Measurements from ENCODE around the gene IER5. TPM values are rescaled to one million over a fixed set of nuclear protein-coding genes. Genes with fewer than 3 reads are reported as not detected.

The IER5 gene
- total and polyA plus RNA-seq, 2 donors (not counting 1 experiment from before 2014, with no cell fraction given) = 98.1 to 166 TPM

DNA sequence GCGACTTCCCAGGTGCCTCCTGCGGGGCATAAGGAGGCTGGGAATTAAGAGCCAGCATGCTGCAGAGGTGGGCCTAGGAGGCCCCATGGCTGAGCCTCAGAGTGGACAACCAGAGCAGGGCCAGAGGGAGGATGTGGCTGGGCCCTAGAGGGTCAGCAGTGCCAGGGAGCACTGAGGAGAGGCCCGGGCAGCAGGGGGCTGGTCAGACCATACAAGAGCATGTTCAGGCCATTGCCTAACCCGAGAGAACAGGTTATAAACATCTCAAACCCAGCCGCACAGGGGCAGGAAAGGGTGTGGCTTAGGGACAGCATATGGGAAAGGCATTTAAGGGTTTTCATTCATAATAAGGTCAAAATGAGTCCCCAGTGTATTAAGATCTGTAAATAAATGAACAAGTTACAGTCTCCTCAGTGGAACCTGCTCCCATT is 51.1 kb downstream of the IER5 start:
- CTCF ChIA-PET = interaction anchor here (3.8 to 20.8 kb wide), 7 partner anchors 12 to 101 kb away, joined by 28 to 672 read pairs (median 76); partner anchors contain the start of gene IER5
- no peak overlapping the region for H3K4me3 ChIP-seq (ENCODE audit: control extremely low read depth in 1 of 5, extremely low read depth in 1 of 5, insufficient read depth in 1 of 5, low read depth in 2 of 5, low read length in 4 of 5)
- peak overlapping the region; percentile 26 for H3K4me2 ChIP-seq (replicated peaks; ENCODE audit: low read depth, low read length, poor library complexity, severe bottlenecking)
- Mint-ChIP-seq H3K4me1 (peaks cover 77% of the 10 kb centered on the region), H3K27ac (no peak overlapping the region), H3K9me3 (ENCODE audit: insufficient read depth) (no peaks in the 10 kb centered on the region), H3K27me3 (no peaks in the 10 kb centered on the region), H3K4me3 (no peak overlapping the region)
- no peaks in the 10 kb centered on the region for H3K9me3 ChIP-seq (ENCODE audit: control extremely low read depth in 1 of 3, control insufficient read depth in 2 of 3, insufficient read depth in 1 of 3, low read length in 2 of 3)
- H2AFZ ChIP-seq (ENCODE audit: insufficient read depth, low read depth, low read length, poor library complexity, severe bottlenecking) = no peak overlapping the region
- DNase-seq (no peak), ATAC-seq (ENCODE audit: low read depth) (no peak)
- 54% methylated on average over 3 of the region's 5 CpGs for WGBS (ENCODE audit: insufficient coverage)
- POLR2A ChIA-PET = interaction anchor here (2.1 to 2.7 kb wide), 2 partner anchors 35 to 53 kb away, joined by 6 to 9 read pairs; no protein-coding TSS in a partner anchor
- TF ChIP-seq, protein P1, sequence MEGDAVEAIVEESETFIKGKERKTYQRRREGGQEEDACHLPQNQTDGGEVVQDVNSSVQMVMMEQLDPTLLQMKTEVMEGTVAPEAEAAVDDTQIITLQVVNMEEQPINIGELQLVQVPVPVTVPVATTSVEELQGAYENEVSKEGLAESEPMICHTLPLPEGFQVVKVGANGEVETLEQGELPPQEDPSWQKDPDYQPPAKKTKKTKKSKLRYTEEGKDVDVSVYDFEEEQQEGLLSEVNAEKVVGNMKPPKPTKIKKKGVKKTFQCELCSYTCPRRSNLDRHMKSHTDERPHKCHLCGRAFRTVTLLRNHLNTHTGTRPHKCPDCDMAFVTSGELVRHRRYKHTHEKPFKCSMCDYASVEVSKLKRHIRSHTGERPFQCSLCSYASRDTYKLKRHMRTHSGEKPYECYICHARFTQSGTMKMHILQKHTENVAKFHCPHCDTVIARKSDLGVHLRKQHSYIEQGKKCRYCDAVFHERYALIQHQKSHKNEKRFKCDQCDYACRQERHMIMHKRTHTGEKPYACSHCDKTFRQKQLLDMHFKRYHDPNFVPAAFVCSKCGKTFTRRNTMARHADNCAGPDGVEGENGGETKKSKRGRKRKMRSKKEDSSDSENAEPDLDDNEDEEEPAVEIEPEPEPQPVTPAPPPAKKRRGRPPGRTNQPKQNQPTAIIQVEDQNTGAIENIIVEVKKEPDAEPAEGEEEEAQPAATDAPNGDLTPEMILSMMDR (IDR thresholded peaks at IDR 0.05) = no peak
- no peak for TF ChIP-seq EZH2 (IDR thresholded peaks at IDR 0.05; ENCODE audit: borderline replicate concordance, insufficient read depth, low read depth, low read length, poor library complexity, severe bottlenecking)
- H3K27ac ChIP-seq (ENCODE audit: low read length in 2 of 2) = no peak overlapping the region
- H4K20me1 ChIP-seq (ENCODE audit: control insufficient read depth, insufficient read depth, low read length, poor library complexity, severe bottlenecking) = no peaks in the 10 kb centered on the region
- H3K27me3 ChIP-seq (replicated peaks in 1 of 4; ENCODE audit: control extremely low read depth in 1 of 4, control insufficient read depth in 3 of 4, insufficient read depth in 4 of 4, low read length in 3 of 4) = no peaks in the 10 kb centered on the region
- H3K36me3 ChIP-seq (replicated peaks in 1 of 2; ENCODE audit: control extremely low read depth in 1 of 2, control insufficient read depth in 1 of 2, extremely low read depth in 1 of 2, insufficient read depth in 2 of 2, low read length in 1 of 2) = no peaks in the 10 kb centered on the region
- no peak overlapping the region for H3K9ac ChIP-seq (ENCODE audit: low read length)
- H3K4me1 ChIP-seq (ENCODE audit: control insufficient read depth in 2 of 2, insufficient read depth in 2 of 2, low read length in 2 of 2) = peaks cover 63 to 68% of the 10 kb centered on the region in 2 donors
- H3K79me2 ChIP-seq (ENCODE audit: control insufficient read depth, insufficient read depth, low read length) = peaks cover 14% of the 10 kb centered on the region
- intact Hi-C loops (cut with micrococcal nuclease) = no loop called here

DNA sequence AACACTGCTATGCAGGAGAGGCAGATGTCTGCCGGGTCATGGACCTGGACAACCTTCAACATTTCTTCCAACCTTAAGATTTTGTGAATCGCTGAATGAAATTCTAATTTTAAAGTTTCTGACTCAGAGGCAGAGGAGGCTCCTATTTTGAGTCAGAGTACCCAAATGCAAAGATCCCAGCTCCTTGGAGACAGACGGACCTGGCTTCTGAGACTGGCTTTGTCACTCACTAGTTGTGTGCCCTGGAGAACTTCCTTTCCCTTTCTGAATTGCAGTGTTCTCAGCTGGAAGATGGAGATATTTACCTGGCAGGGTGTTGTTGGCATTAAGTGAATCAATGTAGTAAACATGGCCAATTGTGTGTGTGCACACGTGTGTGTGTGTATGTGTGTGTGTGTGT is 51.9 kb downstream of the IER5 start:
- Histone ChIP-seq H2AFZ (ENCODE audit: insufficient read depth, low read depth, low read length, poor library complexity, severe bottlenecking) (no peak overlapping the region), H3K27ac (ENCODE audit: low read length in 2 of 2) (no peak overlapping the region), H3K9ac (ENCODE audit: low read length) (no peak overlapping the region), H3K4me1 (ENCODE audit: control insufficient read depth in 2 of 2, insufficient read depth in 2 of 2, low read length in 2 of 2) (peaks cover 55 to 60% of the 10 kb centered on the region in 2 donors), H3K4me3 (ENCODE audit: control extremely low read depth in 1 of 5, extremely low read depth in 1 of 5, insufficient read depth in 1 of 5, low read depth in 2 of 5, low read length in 4 of 5) (no peak overlapping the region), H3K79me2 (ENCODE audit: control insufficient read depth, insufficient read depth, low read length) (peaks cover 14% of the 10 kb centered on the region), H4K20me1 (ENCODE audit: control insufficient read depth, insufficient read depth, low read length, poor library complexity, severe bottlenecking) (no peaks in the 10 kb centered on the region), H3K27me3 (replicated peaks in 1 of 4; ENCODE audit: control extremely low read depth in 1 of 4, control insufficient read depth in 3 of 4, insufficient read depth in 4 of 4, low read length in 3 of 4) (no peaks in the 10 kb centered on the region), H3K36me3 (replicated peaks in 1 of 2; ENCODE audit: control extremely low read depth in 1 of 2, control insufficient read depth in 1 of 2, extremely low read depth in 1 of 2, insufficient read depth in 2 of 2, low read length in 1 of 2) (no peaks in the 10 kb centered on the region), H3K4me2 (replicated peaks; ENCODE audit: low read depth, low read length, poor library complexity, severe bottlenecking) (peak overlapping the region; percentile 51), H3K9me3 (ENCODE audit: control extremely low read depth in 1 of 3, control insufficient read depth in 2 of 3, insufficient read depth in 1 of 3, low read length in 2 of 3) (no peaks in the 10 kb centered on the region)
- TF ChIP-seq, protein P1 (IDR thresholded peaks at IDR 0.05) = no peak
- TF ChIP-seq EZH2 (IDR thresholded peaks at IDR 0.05; ENCODE audit: borderline replicate concordance, insufficient read depth, low read depth, low read length, poor library complexity, severe bottlenecking) = no peak
- DNase-seq (no peak), ATAC-seq (ENCODE audit: low read depth) (no peak)
- Mint-ChIP-seq H3K27ac (peak overlapping the region; percentile 15), H3K27me3 (no peaks in the 10 kb centered on the region), H3K4me3 (peak overlapping the region; percentile 24), H3K4me1 (peaks cover 69% of the 10 kb centered on the region), H3K9me3 (ENCODE audit: insufficient read depth) (no peaks in the 10 kb centered on the region)
- 69% methylated on average over 3 of the region's 4 CpGs for WGBS (ENCODE audit: insufficient coverage)
- intact Hi-C loops (cut with micrococcal nuclease) = no loop called here
- CTCF ChIA-PET = interaction anchor here (1.4 to 20.8 kb wide), 13 partner anchors 11 to 119 kb away, joined by 3 to 672 read pairs (median 51); partner anchors contain the start of genes IER5 and MR1
- POLR2A ChIA-PET = interaction anchor here (0.7 to 3.2 kb wide), 5 partner anchors 14 to 54 kb away, joined by 3 to 48 read pairs (median 6); partner anchors contain the start of gene IER5
